ENCODE data around the gene CCDC85A.

DNA sequence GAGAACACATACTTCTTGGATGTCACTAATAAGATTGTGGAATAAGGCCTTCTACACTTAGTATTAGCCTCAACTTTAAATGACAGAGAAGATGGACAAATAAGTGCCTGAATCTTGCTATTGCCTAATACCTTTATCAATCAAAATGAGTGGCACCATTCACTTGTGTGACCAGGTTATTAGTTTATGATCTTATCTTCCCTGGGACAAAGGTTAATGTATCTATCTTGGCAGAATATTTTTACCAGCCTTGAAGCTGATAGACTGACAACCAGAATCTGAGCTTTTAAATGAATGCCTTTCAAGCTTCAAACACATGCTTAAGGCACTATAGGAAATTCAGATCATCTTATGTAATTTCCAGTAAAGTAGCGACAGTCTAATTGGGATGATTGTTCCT lies 202.9 kb downstream of the CCDC85A start:
- no peak for TF ChIP-seq POLR2A (IDR thresholded peaks at IDR 0.05)
- TF ChIP-seq, protein P1, sequence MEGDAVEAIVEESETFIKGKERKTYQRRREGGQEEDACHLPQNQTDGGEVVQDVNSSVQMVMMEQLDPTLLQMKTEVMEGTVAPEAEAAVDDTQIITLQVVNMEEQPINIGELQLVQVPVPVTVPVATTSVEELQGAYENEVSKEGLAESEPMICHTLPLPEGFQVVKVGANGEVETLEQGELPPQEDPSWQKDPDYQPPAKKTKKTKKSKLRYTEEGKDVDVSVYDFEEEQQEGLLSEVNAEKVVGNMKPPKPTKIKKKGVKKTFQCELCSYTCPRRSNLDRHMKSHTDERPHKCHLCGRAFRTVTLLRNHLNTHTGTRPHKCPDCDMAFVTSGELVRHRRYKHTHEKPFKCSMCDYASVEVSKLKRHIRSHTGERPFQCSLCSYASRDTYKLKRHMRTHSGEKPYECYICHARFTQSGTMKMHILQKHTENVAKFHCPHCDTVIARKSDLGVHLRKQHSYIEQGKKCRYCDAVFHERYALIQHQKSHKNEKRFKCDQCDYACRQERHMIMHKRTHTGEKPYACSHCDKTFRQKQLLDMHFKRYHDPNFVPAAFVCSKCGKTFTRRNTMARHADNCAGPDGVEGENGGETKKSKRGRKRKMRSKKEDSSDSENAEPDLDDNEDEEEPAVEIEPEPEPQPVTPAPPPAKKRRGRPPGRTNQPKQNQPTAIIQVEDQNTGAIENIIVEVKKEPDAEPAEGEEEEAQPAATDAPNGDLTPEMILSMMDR (IDR thresholded peaks at IDR 0.05): no peak

Measured in vagina (tissue), 2 donors.